Thyroid gland (tissue), 4 donors: Measurements from ENCODE around the gene NSFL1C. TPM values are rescaled to one million over a fixed set of nuclear protein-coding genes. Genes with fewer than 3 reads are reported as not detected.

Experiments
- DNase-seq, 2 donors: peaks; one replicate each; pipeline ENCODE4 v3.0.0-alpha.2; 2019
- H3K27ac ChIP-seq, 3 donors: fragments of 200-600 bp; sonication (generic); 1 replicate in 2 of 3; 2 replicates in 1 of 3; pipeline ENCODE4 v1.5.1; 2016 to 2019; ENCODE audit warnings: mild to moderate bottlenecking in 1 of 3, moderate library complexity in 1 of 3
- H3K27me3 ChIP-seq: fragments of 200-600 bp; sonication (generic); one replicate; pipeline ENCODE4 v1.5.1; 2019
- H3K36me3 ChIP-seq, 2 donors: fragments of 200-600 bp; sonication (generic); one replicate each; pipeline ENCODE4 v1.5.1; 2016 to 2019
- H3K4me1 ChIP-seq, 2 donors: fragments of 200-600 bp; sonication (generic); one replicate each; pipeline ENCODE4 v1.5.1; 2017 to 2019
- H3K4me3 ChIP-seq, 3 donors: fragments of 200-600 bp; sonication (generic); replicated peaks in 1 of 3; 1 replicate in 2 of 3; 2 replicates in 1 of 3; pipeline ENCODE4 v1.5.1; 2016; ENCODE audit warnings: mild to moderate bottlenecking in 1 of 3
- H3K9me3 ChIP-seq: fragments of 200-600 bp; sonication (generic); one replicate; pipeline ENCODE4 v1.5.1; 2017
- POLR2A ChIP-seq, 2 donors: fragments of 450-650 bp; IDR thresholded peaks; one replicate each; pipeline ENCODE4 v1.6.1; 2017; ENCODE audit warnings: antibody characterized with exemption in 2 of 2, mild to moderate bottlenecking in 2 of 2, moderate library complexity in 1 of 2
- WGBS, 2 donors: methylation state at CpG; one replicate each; pipeline ENCODE4 v1.1.5; 2017; 5-methylcytosine and 5-hydroxymethylcytosine counted together
- intact Hi-C: fragments of 100-400 bp; cut with DNase I; formaldehyde crosslinking; loops from one replicate; pipeline ENCODE4 v1.15.1; 2023
- total RNA-seq, 4 donors: library from RNA; depleted of rRNA; stranded (reverse); fragments of >200 nt; gene quantifications; one replicate each; pipeline ENCODE4 v1.2.3, GENCODE V29; 2016
- TF ChIP-seq, protein P1 (sequence below), 6 experiments: fragments of 200-600 bp in 3 of 6; fragments of 450-650 bp in 3 of 6; sonication (generic) in 3 of 6; IDR thresholded peaks; one replicate each; pipeline ENCODE4 v1.5.1; 2016 to 2019; ENCODE audit warnings: antibody characterized with exemption in 6 of 6, mild to moderate bottlenecking in 2 of 6, inconsistent platforms in 1 of 6, moderate library complexity in 1 of 6

NSFL1C gene
- total RNA-seq, 4 donors from 2014 or later, result 42.2 to 51.3 (median 48.8) TPM

DNA sequence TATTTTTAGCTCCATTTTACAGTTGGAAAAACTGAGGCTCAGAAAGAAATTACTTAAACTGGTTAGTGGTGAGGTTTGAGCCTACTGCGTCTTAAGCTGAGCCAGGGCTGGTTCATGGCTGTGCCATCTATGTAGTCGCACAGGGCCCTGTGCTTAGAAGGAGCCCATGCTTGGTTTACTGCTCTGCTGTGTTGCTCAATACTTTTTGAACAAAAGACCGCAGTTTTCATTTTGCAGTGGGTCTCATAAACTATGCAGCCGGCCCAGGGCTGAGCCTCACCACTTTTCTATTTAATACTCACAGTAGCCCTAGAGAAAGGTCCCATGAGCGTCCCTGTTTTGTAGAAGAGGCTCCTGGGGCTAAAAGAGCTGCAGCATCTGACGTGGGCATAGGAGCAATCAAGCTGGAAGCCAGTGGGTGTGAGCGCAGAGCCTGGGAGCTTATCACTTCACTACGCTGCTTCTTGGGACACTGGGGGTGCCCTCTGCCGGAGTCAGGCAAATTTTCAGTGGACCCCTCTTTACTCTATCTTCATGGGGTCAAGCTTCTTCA, 24.1 kb upstream of the NSFL1C start:
- Histone ChIP-seq H3K27ac (peak overlapping the region in 1 of 3 donors; percentile 17), H3K27me3 (no peaks in the 10 kb centered on the region)
- 73 to 82% methylated on average over 8 to 9 of the region's 9 CpGs for WGBS, 2 donors

DNA sequence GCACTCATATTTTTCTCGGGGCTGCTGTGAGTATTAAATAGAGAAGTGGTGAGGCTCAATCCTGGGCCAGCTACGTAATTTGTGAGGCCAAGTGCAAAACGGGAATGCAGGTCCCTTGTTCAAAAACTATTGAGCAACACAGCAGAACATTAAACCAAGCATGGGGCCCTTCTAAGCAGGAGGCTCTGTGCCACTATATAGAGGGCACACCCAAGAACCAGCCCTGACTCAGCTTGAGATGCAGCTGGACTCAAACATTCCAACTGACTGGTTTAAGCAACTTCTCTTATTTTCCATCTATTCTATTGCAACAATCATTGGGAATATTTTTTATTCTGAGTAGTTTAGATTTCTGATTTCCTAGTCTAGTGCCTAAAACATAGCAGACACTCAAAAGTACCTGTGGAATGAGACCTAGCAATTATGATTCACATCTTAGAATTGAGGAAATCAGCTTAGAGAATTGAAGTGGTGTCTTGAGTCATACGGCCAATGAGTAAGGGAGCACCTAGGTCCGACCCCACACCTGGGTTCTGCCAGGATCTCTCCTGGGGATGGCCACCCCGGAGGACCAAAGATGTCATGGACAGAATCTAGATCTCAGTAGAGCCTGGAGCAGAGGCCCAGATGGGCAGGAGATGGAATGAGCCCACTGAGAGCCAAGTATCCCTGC, 23.3 kb upstream of the NSFL1C start:
- DNase-seq, result no peak
- Histone ChIP-seq H3K27ac (no peak overlapping the region), H3K27me3 (no peaks in the 10 kb centered on the region), H3K4me1 (no peaks in the 10 kb centered on the region), H3K36me3 (no peaks in the 10 kb centered on the region), H3K9me3 (no peaks in the 10 kb centered on the region), H3K4me3 (no peak overlapping the region)
- WGBS, 2 donors, result 77 to 78% methylated on average over 6 of the region's 6 CpGs
- intact Hi-C loops, result no loop called here
- no peak for TF ChIP-seq POLR2A (IDR thresholded peaks at IDR 0.05)
- TF ChIP-seq, protein P1, sequence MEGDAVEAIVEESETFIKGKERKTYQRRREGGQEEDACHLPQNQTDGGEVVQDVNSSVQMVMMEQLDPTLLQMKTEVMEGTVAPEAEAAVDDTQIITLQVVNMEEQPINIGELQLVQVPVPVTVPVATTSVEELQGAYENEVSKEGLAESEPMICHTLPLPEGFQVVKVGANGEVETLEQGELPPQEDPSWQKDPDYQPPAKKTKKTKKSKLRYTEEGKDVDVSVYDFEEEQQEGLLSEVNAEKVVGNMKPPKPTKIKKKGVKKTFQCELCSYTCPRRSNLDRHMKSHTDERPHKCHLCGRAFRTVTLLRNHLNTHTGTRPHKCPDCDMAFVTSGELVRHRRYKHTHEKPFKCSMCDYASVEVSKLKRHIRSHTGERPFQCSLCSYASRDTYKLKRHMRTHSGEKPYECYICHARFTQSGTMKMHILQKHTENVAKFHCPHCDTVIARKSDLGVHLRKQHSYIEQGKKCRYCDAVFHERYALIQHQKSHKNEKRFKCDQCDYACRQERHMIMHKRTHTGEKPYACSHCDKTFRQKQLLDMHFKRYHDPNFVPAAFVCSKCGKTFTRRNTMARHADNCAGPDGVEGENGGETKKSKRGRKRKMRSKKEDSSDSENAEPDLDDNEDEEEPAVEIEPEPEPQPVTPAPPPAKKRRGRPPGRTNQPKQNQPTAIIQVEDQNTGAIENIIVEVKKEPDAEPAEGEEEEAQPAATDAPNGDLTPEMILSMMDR (IDR thresholded peaks at IDR 0.05), result no peak

More for the DNA sequence above, 24.1 kb upstream of the NSFL1C start:
- no peaks in the 10 kb centered on the region for H3K36me3 ChIP-seq
- no peak overlapping the region for H3K4me3 ChIP-seq
- H3K9me3 ChIP-seq, result no peaks in the 10 kb centered on the region
- intact Hi-C loops, result no loop called here
- no peak for DNase-seq
- no peak for TF ChIP-seq POLR2A (IDR thresholded peaks at IDR 0.05)
- TF ChIP-seq, protein P1 (IDR thresholded peaks at IDR 0.05), result no peak
- no peaks in the 10 kb centered on the region for H3K4me1 ChIP-seq

DNA sequence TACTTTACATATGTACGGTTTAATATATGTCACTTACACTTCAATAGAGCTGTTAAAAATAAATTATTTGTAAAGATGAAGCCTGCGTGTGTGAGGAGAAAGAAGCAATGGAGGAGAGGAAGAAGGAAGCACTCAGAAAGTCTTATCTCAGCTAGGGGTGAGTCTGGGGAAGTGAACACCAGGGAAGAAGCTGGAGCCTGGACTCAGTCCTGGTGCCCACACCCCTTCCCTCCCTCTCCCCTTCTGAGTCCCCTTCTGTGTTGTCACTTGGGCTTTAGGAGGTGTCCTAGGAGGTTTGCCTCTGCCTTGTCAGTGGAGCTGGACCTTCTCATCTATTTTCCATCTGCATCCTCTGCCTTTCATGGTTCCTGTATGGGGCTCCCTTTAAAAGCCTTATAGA, 22.7 kb upstream of the NSFL1C start:
- WGBS, 2 donors, result 78 to 80% methylated on average over 2 of the region's 2 CpGs
- intact Hi-C loops, result no loop called here

DNA sequence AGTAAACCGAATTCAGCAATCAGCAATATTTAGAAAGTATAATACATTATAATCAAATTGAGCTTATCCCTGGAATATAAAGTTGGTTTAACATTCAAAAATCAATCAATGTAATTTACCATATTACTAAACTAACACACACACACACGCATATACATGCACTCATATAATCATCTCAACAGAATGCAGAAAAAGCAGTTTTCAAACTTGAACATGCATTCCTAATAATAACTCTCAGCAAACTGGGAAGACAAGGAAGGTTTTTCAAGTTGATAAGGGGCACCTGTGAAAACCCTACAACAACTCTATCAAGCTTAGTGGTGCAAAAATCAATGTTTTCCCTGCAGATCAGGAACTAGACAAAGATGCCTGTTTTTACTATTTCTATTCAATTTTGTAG, 19.9 kb upstream of the NSFL1C start:
- H3K9me3 ChIP-seq, result no peaks in the 10 kb centered on the region
- DNase-seq, result no peak
- H3K27me3 ChIP-seq, result no peaks in the 10 kb centered on the region
- H3K36me3 ChIP-seq, result no peaks in the 10 kb centered on the region
- intact Hi-C loops, result no loop called here
- no peak for TF ChIP-seq POLR2A (IDR thresholded peaks at IDR 0.05)
- TF ChIP-seq, protein P1 (IDR thresholded peaks at IDR 0.05), result no peak
- H3K4me1 ChIP-seq, result no peaks in the 10 kb centered on the region
- H3K4me3 ChIP-seq, result no peak overlapping the region
- 78 to 84% methylated on average over 2 of the region's 2 CpGs for WGBS, 2 donors
- H3K27ac ChIP-seq, result no peak overlapping the region

More for the DNA sequence above, 22.7 kb upstream of the NSFL1C start:
- TF ChIP-seq, protein P1 (IDR thresholded peaks at IDR 0.05), result no peak
- no peak for TF ChIP-seq POLR2A (IDR thresholded peaks at IDR 0.05)
- DNase-seq, result no peak
- H3K27ac ChIP-seq, result no peak overlapping the region
- H3K4me3 ChIP-seq, result no peak overlapping the region
- H3K36me3 ChIP-seq, result no peaks in the 10 kb centered on the region
- H3K4me1 ChIP-seq, result no peaks in the 10 kb centered on the region
- H3K27me3 ChIP-seq, result no peaks in the 10 kb centered on the region
- no peaks in the 10 kb centered on the region for H3K9me3 ChIP-seq

DNA sequence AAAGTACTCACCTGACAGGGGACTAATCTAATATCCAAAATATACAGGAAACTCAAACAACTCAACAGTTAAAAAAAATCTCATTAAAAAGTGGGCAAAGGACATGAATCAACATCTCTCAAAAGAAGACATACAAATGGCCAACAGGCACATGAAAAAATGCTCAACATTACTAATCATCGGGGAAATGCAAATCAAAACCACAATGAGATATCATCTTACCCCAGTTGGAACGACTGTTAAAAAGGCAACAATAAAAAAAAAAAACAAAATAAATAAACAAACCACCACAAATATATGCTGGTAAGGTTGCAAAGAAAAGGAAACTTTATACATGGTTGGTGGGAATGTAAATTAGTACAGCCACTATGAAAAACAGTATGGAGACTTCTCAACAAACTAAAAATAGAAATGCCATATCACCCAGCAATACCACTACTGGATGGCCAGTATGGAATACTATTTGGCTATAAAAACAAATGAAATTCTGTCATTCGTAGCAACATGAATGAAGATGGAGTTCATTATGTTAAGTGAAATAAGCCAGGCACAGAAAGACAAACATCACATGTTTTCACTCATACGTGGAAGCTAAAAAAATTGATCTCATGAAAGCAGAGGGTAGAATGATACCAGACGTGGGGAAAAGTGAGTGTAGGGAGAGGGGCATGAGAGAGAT, 17.9 kb upstream of the NSFL1C start:
- H3K4me3 ChIP-seq, result no peak overlapping the region
- no peak overlapping the region for H3K27ac ChIP-seq
- intact Hi-C loops, result no loop called here
- no peaks in the 10 kb centered on the region for H3K9me3 ChIP-seq
- 51 to 54% methylated on average over 5 of the region's 5 CpGs for WGBS, 2 donors
- no peaks in the 10 kb centered on the region for H3K27me3 ChIP-seq
- no peak for TF ChIP-seq POLR2A (IDR thresholded peaks at IDR 0.05)
- TF ChIP-seq, protein P1 (IDR thresholded peaks at IDR 0.05), result no peak
- no peaks in the 10 kb centered on the region for H3K36me3 ChIP-seq
- H3K4me1 ChIP-seq, result no peaks in the 10 kb centered on the region
- no peak for DNase-seq
